Measurements from ENCODE around the gene CFAP58. TPM values are rescaled to one million over a fixed set of nuclear protein-coding genes. Genes with fewer than 3 reads are reported as not detected.
"Not testable (repeated sequence)": the region's sequence is repeated elsewhere in the genome, so short reads cannot be mapped to it uniquely, and the experiment has no call there.

CFAP58 gene
- total RNA-seq, 3 donors from 2014 or later: 0.14 to 0.44 (median 0.17) TPM

GRCh38 chr10:104456802-104457542 is 103.3 kb downstream of the CFAP58 start:
- TF ChIP-seq CTCF (IDR thresholded peaks at IDR 0.05): no peak
- H3K9me3 ChIP-seq: no peaks in the 10 kb centered on the region
- DNase-seq (no peak), ATAC-seq (no peak)
- no peaks in the 10 kb centered on the region for H3K36me3 ChIP-seq (ENCODE audit: low read depth)
- intact Hi-C loops (cut with DNase I, micrococcal nuclease): no loop called here
- no peaks in the 10 kb centered on the region for H3K4me1 ChIP-seq (ENCODE audit: low read depth)
- H3K4me3 ChIP-seq: no peak overlapping the region

DNA sequence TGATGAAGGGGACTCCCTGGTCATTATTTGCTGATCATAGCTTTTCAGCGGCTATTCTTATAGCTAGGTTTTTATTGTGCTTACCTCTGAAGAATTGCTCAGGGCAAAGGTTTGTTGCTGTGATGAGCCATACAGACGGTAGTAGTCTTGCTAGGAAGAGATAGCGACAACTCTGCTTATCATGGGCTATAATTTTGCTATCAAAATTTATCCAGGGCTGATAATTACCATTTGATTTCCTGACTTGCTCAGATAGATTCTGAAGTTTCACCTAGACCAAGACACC is 103.9 kb downstream of the CFAP58 start:
- Histone ChIP-seq H3K4me3 (no peak overlapping the region), H3K9me3 (no peaks in the 10 kb centered on the region), H3K36me3 (ENCODE audit: low read depth) (no peaks in the 10 kb centered on the region), H3K4me1 (ENCODE audit: low read depth) (no peaks in the 10 kb centered on the region)
- DNase-seq (no peak), ATAC-seq (no peak)
- intact Hi-C loops (cut with DNase I, micrococcal nuclease): no loop called here
- TF ChIP-seq CTCF (IDR thresholded peaks at IDR 0.05): no peak

GRCh38 chr10:104465575-104465974 is 111.9 kb downstream of the CFAP58 start:
- intact Hi-C loops (cut with DNase I, micrococcal nuclease); H3K4me1 ChIP-seq (ENCODE audit: low read depth); H3K4me3 ChIP-seq; DNase-seq; H3K36me3 ChIP-seq (ENCODE audit: low read depth); ATAC-seq; H3K9me3 ChIP-seq: not testable (repeated sequence)

GRCh38 chr10:104468818-104469217 is 115.2 kb downstream of the CFAP58 start:
- H3K9me3 ChIP-seq; ATAC-seq; H3K4me3 ChIP-seq; H3K36me3 ChIP-seq (ENCODE audit: low read depth); intact Hi-C loops (cut with DNase I, micrococcal nuclease); H3K4me1 ChIP-seq (ENCODE audit: low read depth); DNase-seq: not testable (repeated sequence)

- no peak for DNase-seq
- intact Hi-C loops (cut with DNase I, micrococcal nuclease): no loop called here
Observed at GRCh38 chr10:104472505-104472904, 118.9 kb downstream of the CFAP58 start.

DNA sequence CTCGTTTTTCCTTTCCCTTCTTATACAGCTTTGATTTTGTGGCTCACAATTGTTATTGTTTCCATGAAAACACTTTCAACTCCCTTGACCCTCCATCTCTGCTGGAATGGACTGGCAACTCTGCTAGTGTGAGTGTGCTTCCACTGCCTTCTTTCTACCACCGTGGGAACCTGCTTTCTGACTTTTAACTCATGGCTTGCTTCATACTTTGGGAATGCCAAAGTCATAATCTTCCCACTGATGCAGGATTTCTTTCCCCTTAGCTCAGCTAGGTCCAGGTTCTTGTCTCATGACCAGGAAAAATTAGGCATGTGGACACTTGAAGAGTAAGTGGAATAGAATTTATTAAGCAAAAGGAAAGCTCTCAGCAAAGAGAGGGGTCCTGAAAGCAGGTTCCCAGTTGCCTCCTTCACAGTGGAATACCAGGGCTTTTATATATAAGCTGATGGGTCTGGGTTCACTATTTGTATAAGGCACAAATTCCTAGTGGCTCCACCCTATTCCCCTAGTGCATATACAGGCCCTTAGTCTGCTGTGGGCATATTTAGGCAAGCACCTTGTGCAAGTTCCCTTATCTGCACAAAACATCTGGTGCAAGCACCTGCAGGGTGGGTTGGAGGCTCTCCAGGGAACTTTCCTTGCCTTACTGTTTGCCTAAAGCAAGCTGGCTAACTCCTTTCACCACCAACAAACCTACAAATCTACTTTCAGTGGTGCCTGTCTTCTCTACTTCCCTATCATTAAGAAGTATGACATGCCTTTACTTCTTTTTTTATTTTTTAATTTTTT is 119.5 kb downstream of the CFAP58 start:
- no peaks in the 10 kb centered on the region for H3K4me1 ChIP-seq (ENCODE audit: low read depth)

More at GRCh38 chr10:104472505-104472904, 118.9 kb downstream of the CFAP58 start:
- Histone ChIP-seq H3K4me3 (no peak overlapping the region), H3K36me3 (ENCODE audit: low read depth) (no peaks in the 10 kb centered on the region), H3K4me1 (ENCODE audit: low read depth) (no peaks in the 10 kb centered on the region), H3K9me3 (no peaks in the 10 kb centered on the region)
- no peak for ATAC-seq
- no peak for TF ChIP-seq CTCF (IDR thresholded peaks at IDR 0.05)

More for the DNA sequence above, 119.5 kb downstream of the CFAP58 start:
- Histone ChIP-seq H3K36me3 (ENCODE audit: low read depth) (no peaks in the 10 kb centered on the region), H3K4me3 (no peak overlapping the region), H3K9me3 (no peaks in the 10 kb centered on the region)
- intact Hi-C loops (cut with DNase I, micrococcal nuclease): no loop called here
- DNase-seq (no peak), ATAC-seq (no peak)
- TF ChIP-seq CTCF (IDR thresholded peaks at IDR 0.05): no peak
